ENCODE measurements around the gene CNPY4.

CNPY4 gene

DNA sequence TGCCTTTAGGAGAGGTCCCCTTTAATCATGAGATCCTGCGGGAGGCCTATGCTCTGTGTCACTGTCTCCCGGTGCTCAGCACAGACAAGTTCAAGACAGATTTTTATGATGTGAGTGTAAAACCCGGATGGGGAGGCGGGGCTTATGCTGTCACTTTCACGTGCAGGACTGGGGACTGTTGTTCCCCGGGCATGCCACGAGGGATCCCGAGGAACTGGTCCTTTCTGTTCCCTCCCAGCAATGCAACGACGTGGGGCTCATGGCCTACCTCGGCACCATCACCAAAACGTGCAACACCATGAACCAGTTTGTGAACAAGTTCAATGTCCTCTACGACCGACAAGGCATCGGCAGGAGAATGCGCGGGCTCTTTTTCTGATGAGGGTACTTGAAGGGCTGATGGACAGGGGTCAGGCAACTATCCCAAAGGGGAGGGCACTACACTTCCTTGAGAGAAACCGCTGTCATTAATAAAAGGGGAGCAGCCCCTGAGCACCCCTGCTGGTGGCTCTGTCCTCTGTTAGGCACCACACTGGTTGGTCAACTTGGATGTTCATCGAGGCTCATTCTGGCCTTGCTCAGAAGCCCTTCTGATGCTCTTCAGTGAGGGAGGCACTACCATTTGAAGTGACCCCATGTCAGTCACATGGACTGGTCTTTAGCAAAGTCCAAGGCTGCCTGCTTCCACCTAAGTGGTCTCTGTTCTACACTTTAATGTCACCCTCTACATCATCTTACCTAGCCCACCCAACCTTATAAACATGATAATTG, 27.8 kb upstream of the CNPY4 start:
- no peak for DNase-seq (ENCODE audit: low read depth in 3 of 3)

DNA sequence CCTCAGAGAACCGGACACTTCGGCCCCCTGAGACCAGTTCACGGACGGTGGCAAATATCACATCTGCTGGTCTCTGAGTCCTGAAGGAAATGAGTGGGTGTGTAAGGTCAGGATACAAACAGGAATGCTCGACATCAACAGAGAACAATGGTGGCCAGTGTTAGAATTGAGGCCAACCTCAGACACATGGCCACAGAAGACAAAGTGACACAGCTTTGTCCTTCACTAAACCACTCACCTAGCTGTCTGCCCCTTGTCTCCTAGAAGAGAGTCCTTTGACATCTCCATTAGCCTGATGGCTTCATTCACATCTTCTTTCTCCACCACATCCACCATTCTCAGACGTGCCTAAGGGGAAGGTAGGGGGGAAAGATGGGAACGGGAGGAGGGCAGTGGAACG, 26.4 kb upstream of the CNPY4 start:
- no peak for DNase-seq (ENCODE audit: low read depth in 3 of 3)

DNA sequence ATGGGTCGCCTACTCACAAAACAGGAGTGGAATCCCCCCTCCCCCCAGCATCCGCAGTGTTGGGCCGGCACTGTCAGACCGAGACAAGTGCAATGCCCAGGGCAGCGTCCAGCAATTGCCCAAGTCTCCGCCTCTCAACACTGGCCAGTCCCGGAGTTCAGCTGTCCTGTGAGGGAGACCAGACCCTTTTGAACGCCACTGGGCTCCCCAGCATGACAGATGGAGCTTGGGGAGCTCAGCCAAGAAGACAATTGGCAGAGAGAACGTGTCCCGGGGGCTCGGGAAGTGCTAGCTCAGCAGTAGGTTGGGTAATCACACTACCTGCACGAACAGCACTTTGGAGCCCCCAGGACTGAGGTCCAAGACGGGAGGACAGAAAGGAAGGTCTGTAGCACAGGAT, 25.9 kb upstream of the CNPY4 start:
- no peak for DNase-seq (ENCODE audit: low read depth in 3 of 3)

DNA sequence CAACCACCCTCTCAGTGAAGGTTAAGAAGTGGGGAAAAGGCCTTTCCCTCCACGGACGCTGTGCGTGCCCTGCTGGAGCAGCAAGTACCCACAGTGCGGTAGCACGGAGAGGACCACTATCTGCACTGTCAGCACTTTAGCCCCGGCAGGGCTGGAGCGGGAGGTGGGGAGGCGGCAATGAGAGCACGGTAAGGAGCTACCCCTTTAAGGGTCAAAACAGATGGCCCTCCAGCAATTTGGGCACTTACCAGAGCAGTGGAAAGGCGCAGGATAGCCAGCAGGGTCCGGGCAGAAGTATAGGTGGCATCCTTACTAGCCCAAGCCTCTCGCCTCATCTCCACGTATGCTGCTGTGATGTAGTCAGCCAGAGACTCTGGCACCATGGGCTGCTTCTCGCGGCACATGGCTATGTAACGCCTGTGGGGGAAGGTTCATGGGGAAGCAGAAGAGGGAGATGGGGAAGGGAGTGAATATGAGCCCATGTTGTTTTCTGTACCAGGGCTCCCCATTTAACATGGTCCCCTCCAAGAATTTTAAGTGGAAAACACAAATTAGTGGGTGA, 25.4 kb upstream of the CNPY4 start:
- DNase-seq (ENCODE audit: low read depth in 3 of 3) = no peak

DNA sequence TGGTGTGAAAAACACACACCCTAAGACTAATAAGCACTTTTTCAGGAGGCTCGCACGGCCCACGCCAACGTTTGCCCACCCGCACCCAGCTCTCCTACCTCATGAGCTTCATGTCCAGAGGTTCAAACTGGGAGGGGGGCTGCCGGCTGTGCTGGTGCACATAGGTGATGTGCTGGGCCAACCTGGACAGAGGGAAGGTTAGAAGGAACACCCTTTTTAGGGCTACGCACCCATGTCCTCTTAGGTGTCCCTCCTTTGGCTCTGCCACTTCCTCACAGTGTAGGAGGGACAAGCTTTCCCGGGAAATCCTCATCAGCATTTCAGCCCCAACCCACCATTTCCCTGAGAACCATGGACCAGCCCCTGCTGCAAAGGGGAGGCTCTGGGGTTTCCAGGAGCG, 24.1 kb upstream of the CNPY4 start:
- no peak for DNase-seq (ENCODE audit: low read depth in 3 of 3)

DNA sequence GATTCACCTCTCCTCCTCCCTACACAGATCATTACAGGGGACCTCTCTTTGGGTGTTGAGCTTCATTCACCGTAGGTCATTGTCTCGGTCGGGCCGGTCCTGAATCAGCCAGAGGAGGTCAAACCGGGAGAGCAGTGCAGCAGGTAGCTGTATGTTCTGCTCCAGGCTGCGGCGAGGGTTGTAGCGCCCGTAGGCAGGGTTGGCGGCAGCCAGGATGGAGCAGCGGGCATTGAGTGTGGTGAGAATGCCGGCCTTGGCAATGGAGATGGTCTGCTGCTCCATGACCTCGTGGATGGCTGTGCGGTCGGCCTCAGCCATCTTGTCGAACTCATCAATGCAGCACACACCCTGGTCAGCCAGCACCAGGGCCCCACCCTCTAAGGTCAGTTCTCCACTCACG, 23.7 kb upstream of the CNPY4 start:
- no peak for DNase-seq (ENCODE audit: low read depth in 3 of 3)

DNA sequence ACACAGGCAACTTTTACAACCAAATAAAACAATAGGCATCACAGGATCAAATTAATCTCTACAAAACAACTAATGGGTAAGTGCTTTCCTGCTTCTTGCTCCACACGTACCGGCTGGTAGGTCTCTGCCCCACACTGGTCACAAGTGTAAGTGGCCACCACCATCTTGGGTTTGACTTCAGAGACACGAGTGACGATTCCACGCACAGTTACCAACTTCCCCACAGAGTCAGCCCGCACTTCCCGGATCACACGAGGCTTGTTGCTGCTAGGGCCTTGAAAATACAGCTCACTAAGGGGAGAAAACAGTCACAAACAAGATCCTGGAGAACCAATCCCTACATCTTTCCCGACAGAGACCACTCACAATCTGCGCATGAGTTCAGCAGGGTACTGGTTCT, 20.5 kb upstream of the CNPY4 start:
- no peak for DNase-seq (ENCODE audit: low read depth in 3 of 3)

DNA sequence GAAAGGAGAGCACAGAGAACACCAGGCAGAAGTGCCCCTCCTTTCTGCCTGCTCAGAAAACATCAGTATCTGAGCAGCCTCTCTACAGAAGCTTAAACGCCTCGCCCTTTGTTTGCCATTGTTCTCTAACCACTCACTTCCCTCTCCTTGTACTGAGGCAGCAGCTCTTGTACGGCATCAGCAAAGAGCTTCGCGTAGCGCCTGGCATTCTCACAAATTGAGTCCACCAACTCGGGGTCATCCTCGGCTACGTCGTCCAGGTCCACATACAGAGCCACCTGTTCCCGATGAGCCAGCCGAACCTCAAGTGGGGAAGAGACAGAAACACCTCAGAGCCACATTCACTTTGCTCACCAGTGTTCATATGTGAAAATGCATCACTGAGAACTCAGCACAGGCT, 20.0 kb upstream of the CNPY4 start:
- no peak for DNase-seq (ENCODE audit: low read depth in 3 of 3)

DNA sequence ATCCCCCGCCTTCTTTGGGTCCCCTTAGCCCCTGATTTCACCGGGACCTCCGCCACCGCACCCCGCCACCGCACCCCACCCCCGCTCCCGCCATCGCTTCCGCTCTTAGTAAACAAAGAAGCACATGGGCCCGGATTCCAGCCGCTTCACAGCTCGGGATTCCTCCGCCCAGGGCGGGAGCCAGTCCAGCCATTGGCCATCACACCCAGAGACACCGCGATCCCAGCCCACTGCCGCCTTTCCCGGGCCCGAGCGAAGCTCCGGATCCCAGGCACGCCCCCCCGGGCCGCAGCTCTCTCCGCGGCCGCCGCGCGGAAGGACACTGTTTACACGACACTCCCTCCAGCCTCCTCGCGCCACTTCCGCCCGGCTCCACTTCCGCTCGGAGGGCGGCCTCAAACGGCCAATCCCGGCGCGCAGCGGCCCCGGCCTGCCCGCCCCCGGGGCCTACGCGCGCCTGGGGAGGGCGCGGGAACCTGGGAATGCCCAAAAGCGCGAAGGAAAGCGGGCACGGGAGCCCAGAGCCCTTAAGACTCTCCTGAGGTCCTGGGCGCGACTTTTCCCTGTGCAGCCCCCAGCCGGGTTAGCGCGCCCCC, 18.9 kb upstream of the CNPY4 start:
- peak; percentile 68 to 79 (median 75) for DNase-seq (ENCODE audit: low read depth in 3 of 3)

DNA sequence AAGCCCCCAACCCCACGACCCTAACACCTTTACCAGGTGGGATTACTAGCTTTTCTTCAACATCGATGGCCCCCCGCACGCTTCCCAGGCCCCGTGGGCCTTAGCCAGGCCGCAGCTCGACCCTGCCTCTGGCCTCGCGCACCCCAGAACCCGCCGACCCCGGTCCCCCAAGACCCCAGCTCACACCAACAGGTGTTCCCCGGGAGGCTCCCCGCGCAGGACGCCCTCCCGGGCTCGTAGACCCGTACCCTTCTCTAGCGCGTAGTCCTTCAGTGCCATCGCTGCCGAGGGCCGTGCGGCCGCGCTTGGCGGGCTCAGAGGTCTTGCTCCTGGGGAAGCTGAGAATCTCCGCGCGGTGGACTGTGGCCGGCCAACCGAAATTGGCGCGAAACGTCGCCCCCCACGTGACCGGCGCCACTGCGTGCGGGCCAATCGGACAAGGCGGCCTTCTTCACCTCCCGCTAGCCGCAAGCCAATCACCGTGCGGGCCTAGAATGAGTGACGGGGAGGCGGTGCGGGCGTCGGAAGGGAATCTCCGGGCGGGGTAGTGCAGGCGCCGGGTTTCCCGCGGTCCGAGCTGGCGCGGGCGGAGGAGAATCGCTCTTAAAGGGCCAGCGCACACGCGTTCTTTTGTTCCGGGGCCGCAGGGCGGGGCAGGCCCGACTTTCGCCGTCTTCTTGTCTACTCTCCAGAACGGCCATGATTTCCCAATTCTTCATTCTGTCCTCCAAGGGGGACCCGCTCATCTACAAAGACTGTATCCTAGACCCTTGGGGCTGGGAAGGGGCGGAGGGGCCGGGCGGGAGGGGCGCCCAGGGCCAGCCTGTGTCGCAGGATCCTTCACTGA, 18.2 kb upstream of the CNPY4 start, which contains the start of the genes AP4M1 and MCM7:
AP4M1 (plus strand) TSS at position 628 of the 847 bp plus-strand sequence; CDS start at position 700, 72 bp downstream.
MCM7 (minus strand) TSS at position 382 of the 847 bp plus-strand sequence; CDS start at position 279, 103 bp downstream.
- DNase-seq (ENCODE audit: low read depth in 3 of 3) = peak; percentile 90 to 92 (median 90)

DNA sequence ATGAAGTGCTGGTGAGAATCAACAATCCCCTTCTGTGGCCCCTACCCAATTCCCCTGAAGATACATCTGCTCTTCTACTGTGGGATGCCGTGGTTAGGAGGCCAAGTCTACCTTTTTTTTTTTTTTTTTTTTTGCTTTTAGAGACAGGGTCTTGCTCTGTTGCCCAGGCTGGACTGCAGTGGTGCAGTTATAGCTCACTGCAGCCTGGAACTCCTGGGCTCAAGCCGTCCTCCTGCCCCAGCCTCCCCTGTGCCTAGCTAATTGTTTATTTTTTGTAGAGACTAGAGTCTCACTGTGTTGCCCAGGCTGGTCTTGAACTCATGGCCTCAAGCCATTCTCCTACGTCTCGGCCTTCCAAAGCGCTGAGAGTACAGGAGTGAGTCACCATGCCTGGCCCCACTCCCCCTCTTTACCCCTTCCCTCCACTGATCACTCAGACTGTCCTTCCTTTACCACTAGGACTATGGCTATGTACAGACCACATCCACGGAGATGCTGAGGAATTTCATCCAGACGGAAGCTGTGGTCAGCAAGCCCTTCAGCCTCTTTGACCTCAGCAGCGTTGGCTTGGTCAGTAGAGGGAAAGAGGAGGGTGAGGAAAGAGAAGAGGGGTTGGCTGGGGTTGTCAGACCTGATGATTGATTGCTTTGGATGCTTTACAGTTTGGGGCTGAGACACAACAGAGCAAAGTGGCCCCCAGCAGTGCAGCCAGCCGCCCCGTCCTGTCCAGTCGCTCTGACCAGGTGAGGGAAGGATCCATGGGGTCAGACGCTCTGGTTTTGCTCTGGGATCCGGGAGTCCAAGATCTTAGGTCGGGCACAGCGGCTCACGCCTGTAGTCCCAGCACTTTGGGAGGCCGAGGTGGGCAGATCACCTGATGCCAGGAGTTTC, 16.2 kb upstream of the CNPY4 start:
- DNase-seq (ENCODE audit: low read depth in 3 of 3) = no peak

DNA sequence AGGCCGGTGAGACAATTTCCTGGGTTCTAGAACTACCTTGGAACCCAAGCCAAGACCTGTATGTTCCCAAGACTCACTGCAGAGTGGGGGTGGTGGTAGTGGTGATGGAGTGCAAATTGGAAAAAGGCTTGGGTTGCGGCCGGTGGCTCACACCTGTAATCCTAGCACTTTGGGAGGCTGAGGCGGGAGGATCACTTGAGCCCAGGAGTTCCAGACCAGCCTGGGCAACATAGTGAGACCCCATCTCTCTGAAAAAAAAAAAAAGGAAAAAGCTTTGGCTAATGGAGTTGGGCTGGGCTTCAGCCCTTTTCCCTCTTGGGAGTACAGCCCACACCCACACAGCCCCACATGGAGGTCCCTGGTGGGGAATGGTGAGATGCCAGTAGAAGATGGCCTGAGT, 13.9 kb upstream of the CNPY4 start:
- no peak for DNase-seq (ENCODE audit: low read depth in 3 of 3)

DNA sequence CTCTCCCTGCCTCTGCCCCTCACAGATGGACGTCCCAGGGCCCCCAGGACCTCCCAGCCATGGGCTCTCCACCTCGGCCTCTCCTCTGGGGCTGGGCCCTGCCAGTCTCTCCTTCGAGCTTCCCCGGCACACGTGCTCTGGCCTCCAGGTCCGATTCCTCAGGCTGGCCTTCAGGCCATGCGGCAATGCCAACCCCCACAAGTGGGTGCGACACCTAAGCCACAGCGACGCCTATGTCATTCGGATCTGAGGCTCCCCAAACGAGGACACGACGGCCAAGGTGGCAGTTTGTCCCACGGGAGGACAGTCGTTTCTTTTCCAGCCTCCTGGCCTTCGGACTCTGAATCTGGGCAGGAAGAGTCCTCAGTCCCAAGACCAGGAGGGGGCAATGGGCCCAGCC, 12.8 kb upstream of the CNPY4 start:
- DNase-seq (ENCODE audit: low read depth in 3 of 3) = no peak

DNA sequence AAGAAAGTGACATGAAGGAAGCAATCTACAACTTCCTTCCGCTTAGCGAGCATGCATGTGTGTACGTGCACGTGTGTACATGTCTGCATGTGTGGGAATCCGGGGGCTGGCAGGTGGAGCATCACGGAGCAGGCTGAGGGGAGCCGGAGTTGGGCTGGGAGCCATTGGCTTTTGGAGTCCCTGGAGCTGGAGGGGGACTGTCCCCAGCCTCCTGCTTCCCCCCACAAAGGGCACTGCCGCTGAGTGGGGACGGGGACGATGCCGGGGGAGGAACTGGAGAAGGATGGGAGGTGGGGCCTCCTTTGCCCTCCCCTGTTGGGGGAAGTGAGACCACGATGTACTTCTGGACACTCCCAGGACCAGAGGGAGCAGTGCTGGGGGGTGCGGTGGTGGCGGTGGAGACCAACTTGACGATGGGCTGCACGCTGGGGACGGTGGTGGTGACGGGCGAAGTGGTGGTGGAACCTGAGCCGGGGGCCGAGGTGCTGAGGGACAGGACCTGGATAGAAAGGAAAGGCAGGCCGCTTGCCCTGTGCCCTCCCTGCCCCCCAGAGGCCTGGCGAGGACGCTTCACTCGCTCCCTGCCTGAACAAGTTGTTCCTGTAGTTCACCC, 12.2 kb upstream of the CNPY4 start:
- DNase-seq (ENCODE audit: low read depth in 3 of 3) = no peak

DNA sequence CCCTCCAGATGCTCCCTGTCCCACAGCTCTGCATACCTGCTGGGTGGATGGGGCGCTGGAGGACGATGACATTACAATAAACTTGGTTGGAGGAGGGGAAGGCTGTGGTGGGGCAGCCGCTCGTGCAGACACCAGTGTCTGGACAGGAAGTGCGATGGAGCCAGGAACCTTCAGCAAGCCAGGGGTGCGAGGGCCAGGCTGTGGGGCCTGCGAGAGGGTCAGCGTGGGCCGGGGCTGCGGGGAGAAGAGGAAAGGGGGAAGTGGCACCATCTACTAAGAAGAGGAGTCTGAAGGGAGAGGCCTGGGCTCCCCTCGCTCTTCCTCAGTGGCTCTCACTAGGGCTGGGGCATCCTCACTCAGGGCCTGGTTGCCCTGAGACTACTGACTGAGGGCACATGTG, 11.5 kb upstream of the CNPY4 start:
- no peak for DNase-seq (ENCODE audit: low read depth in 3 of 3)

DNA sequence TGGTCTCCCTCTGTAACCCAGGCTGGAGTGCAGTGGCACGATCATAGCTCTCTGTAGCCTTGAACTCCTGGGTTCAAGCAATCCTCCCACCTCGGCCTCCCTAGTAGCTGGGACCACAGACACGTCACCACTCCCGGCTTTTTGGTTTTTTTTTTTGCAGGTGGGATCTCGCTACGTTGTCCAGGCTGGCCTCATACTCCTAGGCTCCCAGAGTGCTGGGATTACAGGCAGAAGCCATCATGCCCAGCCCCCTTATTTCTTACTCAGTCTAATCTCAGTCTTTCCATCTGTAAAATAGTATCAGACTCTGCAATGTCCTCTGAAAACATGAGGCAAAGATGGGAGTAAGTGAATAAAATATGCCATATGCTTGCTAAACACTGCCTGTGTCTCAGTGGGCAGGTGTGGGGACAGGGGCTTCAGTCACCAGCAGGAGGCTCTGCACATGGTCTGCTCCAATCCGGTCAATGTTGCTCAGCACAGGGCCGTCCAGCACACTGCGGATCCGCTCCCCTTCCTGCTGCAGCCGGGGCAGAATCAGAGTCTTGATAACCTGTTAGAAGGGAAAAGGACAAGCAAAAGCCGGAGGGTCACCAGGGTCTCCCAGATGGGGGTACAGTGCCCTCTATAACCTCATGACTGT, 9.8 kb upstream of the CNPY4 start:
- DNase-seq (ENCODE audit: low read depth in 3 of 3) = no peak

DNA sequence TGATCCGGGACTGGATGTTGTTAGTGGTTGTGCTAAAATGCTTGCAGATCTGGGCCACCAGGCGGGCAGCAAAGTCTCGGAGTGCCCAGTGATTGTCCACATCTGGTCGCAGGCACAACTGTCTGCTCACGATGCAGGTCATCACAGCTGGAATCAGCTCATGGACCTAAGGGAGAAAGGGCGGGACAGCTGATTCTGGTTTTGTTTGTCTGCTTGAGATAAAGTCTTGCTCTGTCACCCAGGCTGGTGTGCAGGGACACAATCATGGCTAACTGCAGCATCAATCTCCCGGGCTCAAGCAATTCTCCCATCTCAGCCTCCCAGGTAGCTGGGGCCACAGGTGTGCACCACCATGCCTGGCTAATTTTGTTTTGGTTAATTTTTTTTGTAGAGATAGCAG, 8.3 kb upstream of the CNPY4 start:
- DNase-seq (ENCODE audit: low read depth in 3 of 3) = no peak

DNA sequence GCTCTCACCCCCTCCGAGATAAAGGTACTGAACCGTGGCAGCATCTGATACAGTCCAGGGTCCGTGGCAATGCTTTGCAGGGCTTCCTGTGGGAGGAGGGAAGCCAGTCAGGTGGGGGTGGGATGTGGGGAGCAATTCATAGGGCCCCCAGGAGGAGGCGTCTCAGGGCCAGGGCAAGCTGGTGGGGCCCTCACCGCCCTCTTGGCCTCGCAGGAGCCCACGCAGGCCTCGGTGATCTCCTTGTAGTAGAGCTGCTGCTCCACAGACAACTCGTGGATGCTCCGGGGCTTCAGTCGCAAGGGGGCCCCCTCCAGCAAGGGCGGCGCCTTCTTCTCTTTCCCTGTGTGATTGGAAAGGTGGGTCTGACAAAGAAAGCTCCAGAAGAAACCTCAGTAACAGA, 7.5 kb upstream of the CNPY4 start:
- no peak for DNase-seq (ENCODE audit: low read depth in 3 of 3)

DNA sequence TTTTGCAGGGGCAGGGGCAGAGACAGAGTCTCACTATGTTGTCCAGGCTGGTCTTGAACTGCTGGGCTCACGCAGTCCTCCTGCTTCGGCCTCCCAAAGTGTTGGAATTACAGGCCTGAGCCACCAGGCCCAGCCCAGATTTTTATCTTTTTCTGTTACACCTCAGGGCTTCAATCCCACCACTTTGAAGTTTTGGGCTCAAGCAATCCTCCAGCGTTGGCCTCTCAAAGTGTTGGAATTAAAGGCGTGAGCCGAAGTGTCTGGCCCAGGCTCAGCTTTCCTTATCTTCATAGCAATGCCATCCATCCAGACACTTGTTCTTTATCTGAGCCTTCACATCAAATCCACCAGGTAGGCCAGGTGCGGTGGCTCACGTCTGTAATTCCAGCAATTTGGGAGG, 4.4 kb upstream of the CNPY4 start:
- no peak for DNase-seq (ENCODE audit: low read depth in 3 of 3)

DNA sequence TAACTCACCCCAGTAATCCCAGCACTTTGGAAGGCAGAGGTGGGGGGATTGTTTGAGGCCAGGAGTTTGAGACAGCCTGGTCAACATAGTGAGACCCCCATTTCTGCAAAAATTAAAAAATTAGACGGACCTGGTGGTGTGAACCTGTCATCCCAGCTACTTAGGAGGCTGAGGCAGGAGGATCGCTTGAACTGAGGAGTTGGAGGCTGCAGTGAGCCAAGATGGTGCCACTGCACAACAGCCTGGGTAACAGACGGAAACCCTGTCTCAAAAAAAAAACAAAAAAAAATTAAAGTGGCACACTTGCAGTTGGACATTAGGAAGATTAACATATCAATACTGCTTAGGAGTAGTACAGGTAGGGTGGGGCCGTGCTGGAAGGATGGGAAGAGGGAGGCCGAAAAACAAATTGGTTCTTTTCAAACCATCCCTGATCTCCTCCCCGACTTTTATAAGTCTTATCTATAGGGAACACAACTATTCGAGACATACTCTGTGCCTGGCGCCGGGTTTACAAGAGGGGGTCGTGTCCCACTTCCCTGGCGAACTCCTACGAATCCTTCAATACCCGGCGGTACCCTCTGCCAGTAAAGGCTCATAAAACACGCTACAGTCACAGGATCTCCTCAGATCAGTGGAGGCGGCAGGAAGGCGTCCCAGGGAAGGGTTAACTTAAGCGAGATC, 904 bp upstream of the CNPY4 start:
- no peak for DNase-seq (ENCODE audit: low read depth in 3 of 3)

Data from stimulated activated CD4-positive, alpha-beta T cell treated with anti-CD3 and anti-CD28 coated beads, TNF-alpha, amount 100 ng/mL, for 4 hours (primary cell).